Adrenal gland (tissue), 5 donors: ENCODE results near the gene SEC16B.

Source experiments
- CTCF ChIP-seq, 6 experiments: fragments of 450-650 bp in 4 of 6; fragments of 200-600 bp in 2 of 6; sonication (generic) in 1 of 6; IDR thresholded peaks; 1 replicate in 5 of 6; 2 replicates in 1 of 6; pipeline versions ENCODE4 v1.5.1 to v1.8.0; 2016 to 2021; ENCODE audit warnings: antibody characterized with exemption in 6 of 6, mild to moderate bottlenecking in 2 of 6, moderate library complexity in 1 of 6
- POLR2A ChIP-seq, 2 donors: fragments of 450-650 bp; IDR thresholded peaks; one replicate each; pipeline ENCODE4 v1.6.1; 2017; ENCODE audit warnings: antibody characterized with exemption in 2 of 2, mild to moderate bottlenecking in 2 of 2, moderate library complexity in 1 of 2
- donor health status: DM: no; HTN: no; CAD: no.

DNA sequence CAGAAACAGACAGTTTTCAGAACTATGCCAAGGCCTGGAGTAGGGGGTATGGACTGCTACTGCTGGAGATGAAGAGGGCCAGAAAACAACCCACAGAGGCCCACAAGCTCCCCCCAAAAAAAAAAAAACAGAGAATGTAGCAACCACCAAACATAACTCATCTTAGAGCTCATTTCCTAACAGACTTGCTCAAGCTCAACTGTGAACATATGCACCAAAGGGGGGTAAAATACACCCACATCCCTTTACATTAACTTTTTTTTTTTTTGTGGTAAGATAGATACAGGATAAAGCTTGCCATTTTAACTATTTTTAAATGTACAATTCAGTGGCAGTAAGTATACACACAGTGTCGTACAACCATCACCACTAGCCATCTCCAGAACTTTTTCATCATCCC, 36.0 kb downstream of the SEC16B start:
- no peak for TF ChIP-seq CTCF (IDR thresholded peaks at IDR 0.05)
- no peak for TF ChIP-seq POLR2A (IDR thresholded peaks at IDR 0.05)
